ENCODE results near the gene GIPR. TPM values are rescaled to one million over a fixed set of nuclear protein-coding genes. Genes with fewer than 3 reads are reported as not detected.
A peak's percentile ranks its signal among the peaks of the same experiment; 100 is the strongest.

The GIPR gene
- polyA plus RNA-seq, 1 of the 3 experiments (the other 2 are of a cell fraction), result 1.4 TPM

DNA sequence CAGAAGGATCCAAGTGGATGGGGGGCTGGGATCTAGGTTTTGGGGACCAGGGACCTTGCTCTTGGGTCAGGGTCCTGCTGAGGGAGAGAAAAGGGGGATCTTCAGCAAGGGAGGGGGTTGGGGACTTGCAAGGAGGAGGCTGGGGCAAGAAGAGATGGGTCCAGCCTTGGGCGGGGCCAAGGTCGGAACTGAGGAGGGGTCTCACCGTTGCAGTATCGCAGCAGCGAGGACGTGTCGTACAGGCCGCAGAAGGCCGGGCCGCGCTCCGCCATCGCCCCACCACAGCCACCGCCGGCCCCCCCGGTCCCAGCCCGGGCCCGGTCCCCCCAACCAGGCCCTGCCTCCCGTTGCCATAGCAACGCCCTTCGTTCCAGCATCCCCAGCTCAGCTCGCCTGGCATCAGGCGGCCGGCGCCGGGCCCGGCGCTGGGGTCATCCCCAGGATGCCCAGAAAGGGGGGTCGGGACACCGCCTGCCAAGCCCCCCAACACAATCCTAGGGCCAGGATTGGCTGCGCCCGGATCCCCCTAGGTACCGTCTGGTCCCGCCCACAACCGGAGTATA lies 22.9 kb upstream of the GIPR start (continued):
- TF ChIP-seq CHD2 (IDR thresholded peaks at IDR 0.05; ENCODE audit: low read length, partially characterized antibody) (no peak), ELF1 (IDR thresholded peaks at IDR 0.05) (no peak)

DNA sequence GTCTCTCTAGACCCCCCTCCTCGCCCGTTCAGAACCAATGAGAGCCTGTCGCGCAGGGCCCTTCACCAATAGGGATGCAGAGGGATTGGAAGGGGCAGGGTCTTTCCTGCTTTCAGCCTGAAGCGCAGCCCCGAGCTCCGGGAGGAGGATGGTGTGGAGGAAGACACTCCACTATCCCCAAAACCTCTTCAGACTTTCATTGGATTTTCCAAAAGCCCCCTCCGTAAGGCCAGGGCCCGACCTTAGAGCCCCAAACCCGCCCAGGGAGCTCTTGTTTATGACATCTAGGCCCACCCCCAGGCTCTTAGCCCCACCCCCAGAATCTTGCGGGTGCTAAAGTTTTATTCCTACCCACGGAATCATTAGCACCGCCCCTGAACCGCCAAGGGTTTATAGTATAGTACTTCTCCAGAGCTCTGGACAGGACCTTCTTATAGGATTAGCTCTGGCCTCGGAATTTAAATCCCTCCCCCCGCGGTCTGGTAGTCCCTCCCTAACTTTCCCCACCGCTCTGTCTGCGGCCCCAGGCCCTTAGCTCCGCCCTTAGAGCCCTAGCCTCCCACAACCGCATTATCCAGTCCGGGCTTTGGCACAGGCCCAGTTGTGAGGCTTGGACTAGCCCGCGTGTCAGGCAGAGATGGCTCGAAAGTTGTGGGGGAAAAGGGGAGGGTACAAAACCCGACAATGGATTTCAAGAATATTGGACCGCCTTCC lies 22.2 kb upstream of the GIPR start:
- ChIA-PET CTCF (interaction anchor here (0.7 to 5.4 kb wide), 7 partner anchors 25 to 207 kb away, joined by 3 to 49 read pairs (median 5); partner anchors contain the start of gene QPCTL), POLR2A (interaction anchor here (0.5 to 1.4 kb wide), 4 partner anchors 14 to 178 kb away, joined by 3 to 6 read pairs (median 3); partner anchors contain the start of genes FOSB and QPCTL)
- Histone ChIP-seq H3K27ac (ENCODE audit: low read depth in 2 of 2, low read length in 1 of 2) (peak overlapping the region; percentile 59 to 85; a peak in 3 of 4 replicates), H2AFZ (ENCODE audit: low read depth) (peak overlapping the region; percentile 82), H3K9me3 (no peaks in the 10 kb centered on the region), H3K4me1 (ENCODE audit: control insufficient read depth in 1 of 2, insufficient read depth in 2 of 2, low read depth in 1 of 2, low read length in 1 of 2) (peaks cover 6 to 17% of the 10 kb centered on the region in 2 experiments; a peak in 1 of 4 replicates), H3K9ac (peak overlapping the region; percentile 26; the same call in 1 of the 2 replicates), H3K27me3 (ENCODE audit: insufficient read depth) (no peaks in the 10 kb centered on the region), H3K4me3 (ENCODE audit: low read depth in 2 of 2, low read length in 1 of 2) (peak overlapping the region; percentile 61 to 81), H3K9me2 (no peaks in the 10 kb centered on the region), H3K36me3 (replicated peaks in 1 of 2; ENCODE audit: control insufficient read depth in 1 of 2, insufficient read depth in 2 of 2, low read length in 1 of 2) (no peaks in the 10 kb centered on the region), H3F3A (replicated peaks; ENCODE audit: insufficient read depth) (peaks cover 12% of the 10 kb centered on the region), H3K4me2 (peak overlapping the region; percentile 86), H4K20me1 (ENCODE audit: insufficient read depth) (no peaks in the 10 kb centered on the region), H3K79me2 (ENCODE audit: insufficient read depth) (no peaks in the 10 kb centered on the region)
- peak; percentile 71; the same call in 1 of the 2 replicates for TF ChIP-seq MAX (IDR thresholded peaks at IDR 0.05; ENCODE audit: low read depth)
- peak; percentile 94 for TF ChIP-seq RFX5 (IDR thresholded peaks at IDR 0.05; ENCODE audit: low read length)
- no peak for TF ChIP-seq MEF2A (IDR thresholded peaks at IDR 0.05; ENCODE audit: borderline replicate concordance, low read depth)
- no peak for TF ChIP-seq CTCF (IDR thresholded peaks at IDR 0.05)
- TF ChIP-seq MXI1 (IDR thresholded peaks at IDR 0.05; ENCODE audit: low read depth, low read length), result peak; percentile 42; the same call in 1 of the 2 replicates
- no peak for TF ChIP-seq USF1 (IDR thresholded peaks at IDR 0.05; ENCODE audit: borderline replicate concordance, low read depth)
- no peak for TF ChIP-seq POLR2AphosphoS5 (IDR thresholded peaks at IDR 0.05; ENCODE audit: low read depth, low read length)
- peak; percentile 85 for TF ChIP-seq RCOR1 (IDR thresholded peaks at IDR 0.05; ENCODE audit: low read length)
- peak; percentile 47; the same call in 1 of the 2 replicates for TF ChIP-seq JUND (IDR thresholded peaks at IDR 0.05)
- no peak for TF ChIP-seq EZH2phosphoT487 (IDR thresholded peaks at IDR 0.05; ENCODE audit: borderline replicate concordance, low read depth)
- TF ChIP-seq, protein P1, sequence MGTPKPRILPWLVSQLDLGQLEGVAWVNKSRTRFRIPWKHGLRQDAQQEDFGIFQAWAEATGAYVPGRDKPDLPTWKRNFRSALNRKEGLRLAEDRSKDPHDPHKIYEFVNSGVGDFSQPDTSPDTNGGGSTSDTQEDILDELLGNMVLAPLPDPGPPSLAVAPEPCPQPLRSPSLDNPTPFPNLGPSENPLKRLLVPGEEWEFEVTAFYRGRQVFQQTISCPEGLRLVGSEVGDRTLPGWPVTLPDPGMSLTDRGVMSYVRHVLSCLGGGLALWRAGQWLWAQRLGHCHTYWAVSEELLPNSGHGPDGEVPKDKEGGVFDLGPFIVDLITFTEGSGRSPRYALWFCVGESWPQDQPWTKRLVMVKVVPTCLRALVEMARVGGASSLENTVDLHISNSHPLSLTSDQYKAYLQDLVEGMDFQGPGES (IDR thresholded peaks at IDR 0.05; ENCODE audit: low read depth, low read length), result peak; percentile 73
- TF ChIP-seq NRF1 (IDR thresholded peaks at IDR 0.05; ENCODE audit: low read depth, low read length), result 0 out of 2 replicates have a peak, but pooled peaks have one; percentile 16
- no peak for TF ChIP-seq TEAD4 (IDR thresholded peaks at IDR 0.05; ENCODE audit: borderline replicate concordance, insufficient read depth)
- TF ChIP-seq, protein P2, sequence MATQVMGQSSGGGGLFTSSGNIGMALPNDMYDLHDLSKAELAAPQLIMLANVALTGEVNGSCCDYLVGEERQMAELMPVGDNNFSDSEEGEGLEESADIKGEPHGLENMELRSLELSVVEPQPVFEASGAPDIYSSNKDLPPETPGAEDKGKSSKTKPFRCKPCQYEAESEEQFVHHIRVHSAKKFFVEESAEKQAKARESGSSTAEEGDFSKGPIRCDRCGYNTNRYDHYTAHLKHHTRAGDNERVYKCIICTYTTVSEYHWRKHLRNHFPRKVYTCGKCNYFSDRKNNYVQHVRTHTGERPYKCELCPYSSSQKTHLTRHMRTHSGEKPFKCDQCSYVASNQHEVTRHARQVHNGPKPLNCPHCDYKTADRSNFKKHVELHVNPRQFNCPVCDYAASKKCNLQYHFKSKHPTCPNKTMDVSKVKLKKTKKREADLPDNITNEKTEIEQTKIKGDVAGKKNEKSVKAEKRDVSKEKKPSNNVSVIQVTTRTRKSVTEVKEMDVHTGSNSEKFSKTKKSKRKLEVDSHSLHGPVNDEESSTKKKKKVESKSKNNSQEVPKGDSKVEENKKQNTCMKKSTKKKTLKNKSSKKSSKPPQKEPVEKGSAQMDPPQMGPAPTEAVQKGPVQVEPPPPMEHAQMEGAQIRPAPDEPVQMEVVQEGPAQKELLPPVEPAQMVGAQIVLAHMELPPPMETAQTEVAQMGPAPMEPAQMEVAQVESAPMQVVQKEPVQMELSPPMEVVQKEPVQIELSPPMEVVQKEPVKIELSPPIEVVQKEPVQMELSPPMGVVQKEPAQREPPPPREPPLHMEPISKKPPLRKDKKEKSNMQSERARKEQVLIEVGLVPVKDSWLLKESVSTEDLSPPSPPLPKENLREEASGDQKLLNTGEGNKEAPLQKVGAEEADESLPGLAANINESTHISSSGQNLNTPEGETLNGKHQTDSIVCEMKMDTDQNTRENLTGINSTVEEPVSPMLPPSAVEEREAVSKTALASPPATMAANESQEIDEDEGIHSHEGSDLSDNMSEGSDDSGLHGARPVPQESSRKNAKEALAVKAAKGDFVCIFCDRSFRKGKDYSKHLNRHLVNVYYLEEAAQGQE (IDR thresholded peaks at IDR 0.05; ENCODE audit: low read depth, low read length), result 0 out of 2 replicates have a peak, but pooled peaks have one; percentile 62
- TF ChIP-seq CHD2 (IDR thresholded peaks at IDR 0.05; ENCODE audit: low read length, partially characterized antibody), result peak; percentile 60
- peak; percentile 97 for DNase-seq
- WGBS (ENCODE audit: low lambda C conversion rate), result 2% methylated on average over 24 of the region's 27 CpGs
